Activated T-cell treated with anti-CD3 and anti-CD28 coated beads, Interleukin-2, amount 50 U/mL, for 72 hours (primary cell): ENCODE results near the gene PHACTR3. TPM values are rescaled to one million over a fixed set of nuclear protein-coding genes. Genes with fewer than 3 reads are reported as not detected.
A peak's percentile ranks its signal among the peaks of the same experiment; 100 is the strongest.

Source experiments
- ATAC-seq, 2 donors: fragments of 150-1000 bp; cut with Tn5 transposase; replicated peaks in 1 of 2; 2 replicates each; pipeline ENCODE4 v1.10.0; 2021; ENCODE audit warnings: moderate library complexity in 2 of 2, mild to moderate bottlenecking in 1 of 2
- DNase-seq, 2 donors: peaks; one replicate each; pipeline ENCODE4 v3.0.0; 2021 to 2022; ENCODE audit warnings: mixed read lengths in 1 of 2
- H3K27ac Mint-ChIP-seq: one replicate; pipeline ENCODE4 v1.8.0; 2022; ENCODE audit warnings: mild to moderate bottlenecking, moderate library complexity, mixed read lengths
- H3K27me3 Mint-ChIP-seq: one replicate; pipeline ENCODE4 v1.8.0; 2022; ENCODE audit warnings: low read depth, mixed read lengths
- H3K36me3 Mint-ChIP-seq, 2 donors: one replicate each; pipeline ENCODE4 v1.8.0; 2022; ENCODE audit warnings: mixed read lengths in 2 of 2, mild to moderate bottlenecking in 1 of 2; ENCODE audit not compliant: insufficient read depth in 2 of 2
- H3K4me1 Mint-ChIP-seq: one replicate; pipeline ENCODE4 v1.8.0; 2022; ENCODE audit warnings: low read depth, mixed read lengths
- H3K4me3 Mint-ChIP-seq, 2 donors: one replicate each; pipeline ENCODE4 v1.8.0; 2022; ENCODE audit warnings: mild to moderate bottlenecking in 2 of 2, mixed read lengths in 2 of 2, moderate library complexity in 2 of 2
- H3K9me3 Mint-ChIP-seq, 2 donors: one replicate each; pipeline ENCODE4 v1.8.0; 2022; ENCODE audit warnings: mixed read lengths in 2 of 2
- total RNA-seq, 2 donors: library from RNA; stranded (reverse); gene quantifications; one replicate each; pipeline ENCODE4 v1.2.3, GENCODE V29; 2022

Gene PHACTR3
- total RNA-seq, 2 donors from 2014 or later: not detected

GRCh38 chr20:59781226-59781625, 176.9 kb downstream of the PHACTR3 start:
- DNase-seq (no peak), ATAC-seq (no peak)
- no peaks in the 10 kb centered on the region for H3K27me3 Mint-ChIP-seq
- no peaks in the 10 kb centered on the region for H3K9me3 Mint-ChIP-seq
- H3K36me3 Mint-ChIP-seq: no peaks in the 10 kb centered on the region
- H3K4me3 Mint-ChIP-seq: no peak overlapping the region
- no peaks in the 10 kb centered on the region for H3K4me1 Mint-ChIP-seq
- no peak overlapping the region for H3K27ac Mint-ChIP-seq

- Mint-ChIP-seq H3K4me1 (no peaks in the 10 kb centered on the region), H3K27ac (no peak overlapping the region), H3K9me3 (no peaks in the 10 kb centered on the region), H3K4me3 (no peak overlapping the region), H3K27me3 (peaks cover 8% of the 10 kb centered on the region), H3K36me3 (no peaks in the 10 kb centered on the region)
- DNase-seq (peak; percentile 44 to 53), ATAC-seq (peak in 1 of 2 donors; percentile 36)
Measured at GRCh38 chr20:59782986-59783640, 178.8 kb downstream of the PHACTR3 start.

- Mint-ChIP-seq H3K36me3 (no peaks in the 10 kb centered on the region), H3K27me3 (peaks cover 8% of the 10 kb centered on the region), H3K4me3 (no peak overlapping the region), H3K9me3 (no peaks in the 10 kb centered on the region), H3K4me1 (no peaks in the 10 kb centered on the region), H3K27ac (no peak overlapping the region)
- no peak for ATAC-seq
- no peak for DNase-seq
Measured at GRCh38 chr20:59783641-59784010, 179.3 kb downstream of the PHACTR3 start.

- H3K27me3 Mint-ChIP-seq: peaks cover 8% of the 10 kb centered on the region
- H3K9me3 Mint-ChIP-seq: no peaks in the 10 kb centered on the region
- H3K27ac Mint-ChIP-seq: no peak overlapping the region
- no peaks in the 10 kb centered on the region for H3K36me3 Mint-ChIP-seq
- DNase-seq (no peak), ATAC-seq (no peak)
- no peak overlapping the region for H3K4me3 Mint-ChIP-seq
- H3K4me1 Mint-ChIP-seq: no peaks in the 10 kb centered on the region
Measured at GRCh38 chr20:59784365-59784764, 180.0 kb downstream of the PHACTR3 start.

GRCh38 chr20:59784791-59785668, 180.7 kb downstream of the PHACTR3 start:
- ATAC-seq: no peak
- no peak for DNase-seq
- no peaks in the 10 kb centered on the region for H3K4me1 Mint-ChIP-seq
- H3K4me3 Mint-ChIP-seq: no peak overlapping the region
- H3K36me3 Mint-ChIP-seq: no peaks in the 10 kb centered on the region
- H3K9me3 Mint-ChIP-seq: no peaks in the 10 kb centered on the region
- peaks cover 12% of the 10 kb centered on the region for H3K27me3 Mint-ChIP-seq
- H3K27ac Mint-ChIP-seq: no peak overlapping the region

- DNase-seq: no peak
- H3K27me3 Mint-ChIP-seq: peaks cover 18% of the 10 kb centered on the region
- H3K4me3 Mint-ChIP-seq: no peak overlapping the region
- H3K4me1 Mint-ChIP-seq: no peaks in the 10 kb centered on the region
- no peak overlapping the region for H3K27ac Mint-ChIP-seq
- H3K9me3 Mint-ChIP-seq: peaks cover 0 to 3% of the 10 kb centered on the region in 2 donors
- no peaks in the 10 kb centered on the region for H3K36me3 Mint-ChIP-seq
- no peak for ATAC-seq
Measured at GRCh38 chr20:59785669-59785959, 181.3 kb downstream of the PHACTR3 start.

GRCh38 chr20:59785986-59786795, 181.9 kb downstream of the PHACTR3 start:
- Mint-ChIP-seq H3K4me3 (no peak overlapping the region), H3K27me3 (peaks cover 18% of the 10 kb centered on the region), H3K4me1 (no peaks in the 10 kb centered on the region), H3K9me3 (peaks cover 0 to 3% of the 10 kb centered on the region in 2 donors), H3K27ac (no peak overlapping the region), H3K36me3 (no peaks in the 10 kb centered on the region)
- DNase-seq (no peak), ATAC-seq (no peak)

- Mint-ChIP-seq H3K4me3 (no peak overlapping the region), H3K9me3 (peaks cover 0 to 3% of the 10 kb centered on the region in 2 donors), H3K4me1 (no peaks in the 10 kb centered on the region), H3K36me3 (no peaks in the 10 kb centered on the region), H3K27me3 (peaks cover 18% of the 10 kb centered on the region), H3K27ac (no peak overlapping the region)
- DNase-seq: no peak
- ATAC-seq: no peak
Measured at GRCh38 chr20:59786801-59787537, 182.6 kb downstream of the PHACTR3 start.

GRCh38 chr20:59787538-59787890, 183.2 kb downstream of the PHACTR3 start:
- Mint-ChIP-seq H3K27ac (no peak overlapping the region), H3K9me3 (peaks cover 0 to 3% of the 10 kb centered on the region in 2 donors), H3K36me3 (no peaks in the 10 kb centered on the region), H3K4me1 (no peaks in the 10 kb centered on the region), H3K27me3 (peaks cover 18% of the 10 kb centered on the region), H3K4me3 (no peak overlapping the region)
- ATAC-seq (no peak), DNase-seq (no peak)

- H3K27me3 Mint-ChIP-seq: peaks cover 18% of the 10 kb centered on the region
- ATAC-seq (no peak), DNase-seq (no peak)
- H3K4me3 Mint-ChIP-seq: no peak overlapping the region
- peaks cover 0 to 3% of the 10 kb centered on the region in 2 donors for H3K9me3 Mint-ChIP-seq
- H3K27ac Mint-ChIP-seq: no peak overlapping the region
- H3K4me1 Mint-ChIP-seq: no peaks in the 10 kb centered on the region
- no peaks in the 10 kb centered on the region for H3K36me3 Mint-ChIP-seq
Measured at GRCh38 chr20:59788196-59788735, 183.9 kb downstream of the PHACTR3 start.

GRCh38 chr20:59788811-59789397, 184.6 kb downstream of the PHACTR3 start:
- Mint-ChIP-seq H3K4me1 (no peaks in the 10 kb centered on the region), H3K27me3 (peaks cover 18% of the 10 kb centered on the region), H3K36me3 (no peaks in the 10 kb centered on the region), H3K9me3 (peaks cover 0 to 3% of the 10 kb centered on the region in 2 donors), H3K27ac (no peak overlapping the region), H3K4me3 (no peak overlapping the region)
- no peak for ATAC-seq
- DNase-seq: no peak

- Mint-ChIP-seq H3K36me3 (no peaks in the 10 kb centered on the region), H3K4me1 (no peaks in the 10 kb centered on the region), H3K4me3 (no peak overlapping the region), H3K27me3 (peaks cover 18% of the 10 kb centered on the region), H3K9me3 (peaks cover 0 to 3% of the 10 kb centered on the region in 2 donors), H3K27ac (no peak overlapping the region)
- ATAC-seq: no peak
- no peak for DNase-seq
Measured at GRCh38 chr20:59789686-59790085, 185.3 kb downstream of the PHACTR3 start.
